HG03565 (cell line): ENCODE data around the gene HEXB.
"Not testable (repeated sequence)": the region's sequence is repeated elsewhere in the genome, so short reads cannot be mapped to it uniquely, and the experiment has no call there.

ENCODE experiments used
- ATAC-seq: cut with Tn5 transposase; IDR thresholded peaks from one replicate; pipeline ENCODE4 v1.9.1; 2021; ENCODE audit warnings: mild to moderate bottlenecking, moderate library complexity; ENCODE audit not compliant: unreplicated experiment

Gene HEXB

GRCh38 chr5:74725331-74725730, 40.3 kb downstream of the HEXB start:
- no peak for ATAC-seq

GRCh38 chr5:74736759-74737158, 51.7 kb downstream of the HEXB start:
- no peak for ATAC-seq

GRCh38 chr5:74738406-74738805, 53.4 kb downstream of the HEXB start:
- no peak for ATAC-seq

GRCh38 chr5:74748742-74749141, 63.7 kb downstream of the HEXB start:
- not testable (repeated sequence) for ATAC-seq

- no peak for ATAC-seq
Measured at GRCh38 chr5:74761241-74761640, 76.2 kb downstream of the HEXB start.

GRCh38 chr5:74762599-74762998, 77.6 kb downstream of the HEXB start:
- ATAC-seq, result no peak

GRCh38 chr5:74763504-74763903, 78.5 kb downstream of the HEXB start:
- no peak for ATAC-seq

GRCh38 chr5:74765201-74765600, 80.2 kb downstream of the HEXB start:
- no peak for ATAC-seq

- ATAC-seq, result no peak
Measured at GRCh38 chr5:74765929-74766328, 80.9 kb downstream of the HEXB start.

- ATAC-seq, result peak; percentile 16
Measured at GRCh38 chr5:74766418-74766848, 81.4 kb downstream of the HEXB start.

GRCh38 chr5:74766849-74767578, 82.0 kb downstream of the HEXB start, which contains the start of the genes GFM2 and NSA2:
GFM2 (minus strand) TSS chr5:74767117; CDS start chr5:74763742, 3,375 bp downstream.
NSA2 (plus strand) TSS chr5:74767249; CDS start chr5:74767361, 112 bp downstream.
- peak; percentile 88 for ATAC-seq

GRCh38 chr5:74767579-74767913, 82.5 kb downstream of the HEXB start:
- ATAC-seq, result peak; percentile 23
